H1 (cell line): Measurements from ENCODE around the gene ARSI. TPM values are rescaled to one million over a fixed set of nuclear protein-coding genes. Genes with fewer than 3 reads are reported as not detected.

ENCODE experiments used
- CHD2 ChIP-seq: IDR thresholded peaks from 2 replicates; pipeline ENCODE4 v1.6.1; 2012; ENCODE audit warnings: low read length, improper control_type of control experiment
- POLR2AphosphoS5 ChIP-seq: IDR thresholded peaks from 2 replicates; pipeline ENCODE4 v1.6.1; 2011; ENCODE audit warnings: low read depth, low read length
- TAF7 ChIP-seq: optimal IDR thresholded peaks from 2 replicates; pipeline ENCODE3; 2011; ENCODE audit warnings: low read depth, mild to moderate bottlenecking, inconsistent platforms, low read length, moderate library complexity, borderline replicate concordance
- TBP ChIP-seq: IDR thresholded peaks from 2 replicates; pipeline ENCODE4 v1.6.1; 2011; ENCODE audit warnings: low read depth, low read length, improper control_type of control experiment
- polyA plus RNA-seq, 7 experiments: library from polyadenylated mRNA; depleted of rRNA in 3 of 7; stranded (reverse) in 5 of 7; unstranded in 2 of 7; fragments of >200 nt in 5 of 7; fragments of 200-250 nt in 2 of 7; gene quantifications; 1 replicate in 5 of 7; 2 replicates in 1 of 7; 4 replicates in 1 of 7; pipeline versions ENCODE4 v1.2.1 to v1.2.3, GENCODE V29; 2011 to 2013; ENCODE audit warnings: missing spikeins in 2 of 7, mixed read lengths in 2 of 7
- total RNA-seq: library from RNA; stranded (reverse); fragmentation: NEBNext Ultra II Directional; extraction: Animal tissue kit (Norgen Biotek cat#: 25700); gene quantifications from 2 replicates; pipeline ENCODE4 v1.2.1, GENCODE V29; 2021
- TF ChIP-seq, protein P1 (sequence below): fragments of 300-600 bp; sonication (generic); IDR thresholded peaks from 2 replicates; pipeline ENCODE4 v1.7.1; 2012; ENCODE audit warnings: low read length, moderate library complexity, mild to moderate bottlenecking, inconsistent platforms; ENCODE audit not compliant: insufficient replicate concordance
- TF ChIP-seq, protein P2 (sequence below): IDR thresholded peaks from 2 replicates; pipeline ENCODE4 v1.6.1; 2012; ENCODE audit warnings: inconsistent platforms

The ARSI gene
- total and polyA plus RNA-seq, 2 of the 8 experiments (the other 6 are each of a cell fraction or from before 2014, with no cell fraction given) = 4.5 to 6.7 TPM

DNA sequence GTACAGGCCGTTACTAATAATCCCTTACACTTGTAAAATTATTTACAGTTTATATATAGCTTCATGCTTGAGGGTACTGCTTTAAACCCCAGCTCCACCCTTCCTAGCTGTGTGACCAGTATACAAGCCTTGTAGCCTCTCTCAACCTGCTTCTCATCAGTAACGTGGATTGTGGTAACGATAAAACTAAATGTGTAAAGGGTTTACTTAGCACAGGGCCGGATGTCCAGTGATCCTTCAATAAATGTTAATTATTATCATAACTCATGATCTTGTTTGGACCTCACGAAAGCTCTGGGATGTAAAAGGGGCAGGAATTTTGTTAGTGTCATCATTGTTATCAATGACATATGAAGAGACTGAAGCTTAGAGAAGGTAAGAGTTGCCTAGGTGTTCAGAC, 7.5 kb upstream of the ARSI start (continued):
- TF ChIP-seq, protein P1, sequence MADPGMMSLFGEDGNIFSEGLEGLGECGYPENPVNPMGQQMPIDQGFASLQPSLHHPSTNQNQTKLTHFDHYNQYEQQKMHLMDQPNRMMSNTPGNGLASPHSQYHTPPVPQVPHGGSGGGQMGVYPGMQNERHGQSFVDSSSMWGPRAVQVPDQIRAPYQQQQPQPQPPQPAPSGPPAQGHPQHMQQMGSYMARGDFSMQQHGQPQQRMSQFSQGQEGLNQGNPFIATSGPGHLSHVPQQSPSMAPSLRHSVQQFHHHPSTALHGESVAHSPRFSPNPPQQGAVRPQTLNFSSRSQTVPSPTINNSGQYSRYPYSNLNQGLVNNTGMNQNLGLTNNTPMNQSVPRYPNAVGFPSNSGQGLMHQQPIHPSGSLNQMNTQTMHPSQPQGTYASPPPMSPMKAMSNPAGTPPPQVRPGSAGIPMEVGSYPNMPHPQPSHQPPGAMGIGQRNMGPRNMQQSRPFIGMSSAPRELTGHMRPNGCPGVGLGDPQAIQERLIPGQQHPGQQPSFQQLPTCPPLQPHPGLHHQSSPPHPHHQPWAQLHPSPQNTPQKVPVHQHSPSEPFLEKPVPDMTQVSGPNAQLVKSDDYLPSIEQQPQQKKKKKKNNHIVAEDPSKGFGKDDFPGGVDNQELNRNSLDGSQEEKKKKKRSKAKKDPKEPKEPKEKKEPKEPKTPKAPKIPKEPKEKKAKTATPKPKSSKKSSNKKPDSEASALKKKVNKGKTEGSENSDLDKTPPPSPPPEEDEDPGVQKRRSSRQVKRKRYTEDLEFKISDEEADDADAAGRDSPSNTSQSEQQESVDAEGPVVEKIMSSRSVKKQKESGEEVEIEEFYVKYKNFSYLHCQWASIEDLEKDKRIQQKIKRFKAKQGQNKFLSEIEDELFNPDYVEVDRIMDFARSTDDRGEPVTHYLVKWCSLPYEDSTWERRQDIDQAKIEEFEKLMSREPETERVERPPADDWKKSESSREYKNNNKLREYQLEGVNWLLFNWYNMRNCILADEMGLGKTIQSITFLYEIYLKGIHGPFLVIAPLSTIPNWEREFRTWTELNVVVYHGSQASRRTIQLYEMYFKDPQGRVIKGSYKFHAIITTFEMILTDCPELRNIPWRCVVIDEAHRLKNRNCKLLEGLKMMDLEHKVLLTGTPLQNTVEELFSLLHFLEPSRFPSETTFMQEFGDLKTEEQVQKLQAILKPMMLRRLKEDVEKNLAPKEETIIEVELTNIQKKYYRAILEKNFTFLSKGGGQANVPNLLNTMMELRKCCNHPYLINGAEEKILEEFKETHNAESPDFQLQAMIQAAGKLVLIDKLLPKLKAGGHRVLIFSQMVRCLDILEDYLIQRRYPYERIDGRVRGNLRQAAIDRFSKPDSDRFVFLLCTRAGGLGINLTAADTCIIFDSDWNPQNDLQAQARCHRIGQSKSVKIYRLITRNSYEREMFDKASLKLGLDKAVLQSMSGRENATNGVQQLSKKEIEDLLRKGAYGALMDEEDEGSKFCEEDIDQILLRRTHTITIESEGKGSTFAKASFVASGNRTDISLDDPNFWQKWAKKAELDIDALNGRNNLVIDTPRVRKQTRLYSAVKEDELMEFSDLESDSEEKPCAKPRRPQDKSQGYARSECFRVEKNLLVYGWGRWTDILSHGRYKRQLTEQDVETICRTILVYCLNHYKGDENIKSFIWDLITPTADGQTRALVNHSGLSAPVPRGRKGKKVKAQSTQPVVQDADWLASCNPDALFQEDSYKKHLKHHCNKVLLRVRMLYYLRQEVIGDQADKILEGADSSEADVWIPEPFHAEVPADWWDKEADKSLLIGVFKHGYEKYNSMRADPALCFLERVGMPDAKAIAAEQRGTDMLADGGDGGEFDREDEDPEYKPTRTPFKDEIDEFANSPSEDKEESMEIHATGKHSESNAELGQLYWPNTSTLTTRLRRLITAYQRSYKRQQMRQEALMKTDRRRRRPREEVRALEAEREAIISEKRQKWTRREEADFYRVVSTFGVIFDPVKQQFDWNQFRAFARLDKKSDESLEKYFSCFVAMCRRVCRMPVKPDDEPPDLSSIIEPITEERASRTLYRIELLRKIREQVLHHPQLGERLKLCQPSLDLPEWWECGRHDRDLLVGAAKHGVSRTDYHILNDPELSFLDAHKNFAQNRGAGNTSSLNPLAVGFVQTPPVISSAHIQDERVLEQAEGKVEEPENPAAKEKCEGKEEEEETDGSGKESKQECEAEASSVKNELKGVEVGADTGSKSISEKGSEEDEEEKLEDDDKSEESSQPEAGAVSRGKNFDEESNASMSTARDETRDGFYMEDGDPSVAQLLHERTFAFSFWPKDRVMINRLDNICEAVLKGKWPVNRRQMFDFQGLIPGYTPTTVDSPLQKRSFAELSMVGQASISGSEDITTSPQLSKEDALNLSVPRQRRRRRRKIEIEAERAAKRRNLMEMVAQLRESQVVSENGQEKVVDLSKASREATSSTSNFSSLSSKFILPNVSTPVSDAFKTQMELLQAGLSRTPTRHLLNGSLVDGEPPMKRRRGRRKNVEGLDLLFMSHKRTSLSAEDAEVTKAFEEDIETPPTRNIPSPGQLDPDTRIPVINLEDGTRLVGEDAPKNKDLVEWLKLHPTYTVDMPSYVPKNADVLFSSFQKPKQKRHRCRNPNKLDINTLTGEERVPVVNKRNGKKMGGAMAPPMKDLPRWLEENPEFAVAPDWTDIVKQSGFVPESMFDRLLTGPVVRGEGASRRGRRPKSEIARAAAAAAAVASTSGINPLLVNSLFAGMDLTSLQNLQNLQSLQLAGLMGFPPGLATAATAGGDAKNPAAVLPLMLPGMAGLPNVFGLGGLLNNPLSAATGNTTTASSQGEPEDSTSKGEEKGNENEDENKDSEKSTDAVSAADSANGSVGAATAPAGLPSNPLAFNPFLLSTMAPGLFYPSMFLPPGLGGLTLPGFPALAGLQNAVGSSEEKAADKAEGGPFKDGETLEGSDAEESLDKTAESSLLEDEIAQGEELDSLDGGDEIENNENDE = no peak
- TF ChIP-seq POLR2AphosphoS5 = no peak
- no peak for TF ChIP-seq TBP
- no peak for TF ChIP-seq TAF7
- TF ChIP-seq CHD2 = no peak
- TF ChIP-seq, protein P2, sequence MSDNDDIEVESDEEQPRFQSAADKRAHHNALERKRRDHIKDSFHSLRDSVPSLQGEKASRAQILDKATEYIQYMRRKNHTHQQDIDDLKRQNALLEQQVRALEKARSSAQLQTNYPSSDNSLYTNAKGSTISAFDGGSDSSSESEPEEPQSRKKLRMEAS = no peak
